IMR-90 (cell line): ENCODE data around the gene R3HDM2. TPM values are rescaled to one million over a fixed set of nuclear protein-coding genes. Genes with fewer than 3 reads are reported as not detected.

ENCODE experiments used
- ATAC-seq: fragments of 200-7000 bp; cut with Tn5 transposase; 2 replicates; pipeline ENCODE4 v1.9.1; 2020; ENCODE audit warnings: low read depth, mild to moderate bottlenecking, moderate library complexity
- BruUV-seq: library from RNA; stranded (reverse); fragments of 400-500 nt; replicated peaks from 2 replicates; lab custom pipeline; 2021; lab: Mats Ljungman, UMichigan
- CTCF ChIA-PET: fragments of 300-600 bp; formaldehyde crosslinking; extraction: SDS; loops from one replicate; lab custom pipeline; 2021; ENCODE audit warnings: antibody characterized with exemption; lab: Yijun Ruan, JAX
- POLR2A ChIA-PET: fragments of 300-600 bp; sonication (Branson Sonifier 250); formaldehyde crosslinking; loops from one replicate; lab custom pipeline; 2022; ENCODE audit warnings: antibody characterized with exemption; ENCODE audit not compliant: unreplicated experiment; lab: Charles Lee
- DNase-seq: peaks from one replicate; pipeline ENCODE4 v3.0.0; 2013
- H2AFZ ChIP-seq: replicated peaks from 2 replicates; pipeline ENCODE3; 2013; ENCODE audit warnings: low read length, mild to moderate bottlenecking; ENCODE audit not compliant: poor library complexity
- H2AK5ac ChIP-seq: 2 replicates; pipeline ENCODE4 v1.6.1; 2013; ENCODE audit warnings: low read depth, low read length, inconsistent platforms
- H2AK9ac ChIP-seq: replicated peaks from 2 replicates; pipeline ENCODE3; 2013; ENCODE audit warnings: mild to moderate bottlenecking, low read depth, low read length, moderate library complexity; ENCODE audit not compliant: poor library complexity
- H2BK120ac ChIP-seq: 2 replicates; pipeline ENCODE4 v1.6.1; 2013; ENCODE audit warnings: low read depth, low read length, inconsistent platforms
- H2BK15ac ChIP-seq: 3 replicates; pipeline ENCODE4 v1.6.1; 2013; ENCODE audit warnings: low read depth, low read length, inconsistent platforms
- H2BK20ac ChIP-seq: 2 replicates; pipeline ENCODE4 v1.6.1; 2013; ENCODE audit warnings: low read depth, mild to moderate bottlenecking, inconsistent platforms, low read length, moderate library complexity
- H2BK5ac ChIP-seq: 2 replicates; pipeline ENCODE4 v1.6.1; 2013; ENCODE audit warnings: mild to moderate bottlenecking, low read depth, low read length, inconsistent platforms; ENCODE audit not compliant: poor library complexity, severe bottlenecking
- H3K14ac ChIP-seq: replicated peaks from 2 replicates; pipeline ENCODE4 v1.6.1; 2013; ENCODE audit warnings: low read depth, low read length, inconsistent platforms
- H3K18ac ChIP-seq: 2 replicates; pipeline ENCODE4 v1.6.1; 2013; ENCODE audit warnings: low read depth, low read length, control low read depth
- H3K23ac ChIP-seq: 2 replicates; pipeline ENCODE4 v1.6.1; 2013; ENCODE audit warnings: low read depth, low read length, inconsistent platforms
- H3K27ac ChIP-seq: 2 replicates; pipeline ENCODE4 v1.5.1; 2013; ENCODE audit warnings: mild to moderate bottlenecking, control low read depth, low read length; ENCODE audit not compliant: insufficient read depth
- H3K27me3 ChIP-seq: 2 replicates; pipeline ENCODE4 v1.6.1; 2013; ENCODE audit warnings: low read length; ENCODE audit not compliant: control insufficient read depth, insufficient read depth
- H3K36me3 ChIP-seq: 2 replicates; pipeline ENCODE4 v1.6.1; 2013; ENCODE audit warnings: low read length, mixed read lengths; ENCODE audit not compliant: control insufficient read depth, insufficient read depth
- H3K4ac ChIP-seq: 2 replicates; pipeline ENCODE4 v1.6.1; 2013; ENCODE audit warnings: low read depth, low read length, inconsistent platforms
- H3K4me1 ChIP-seq: 2 replicates; pipeline ENCODE4 v1.6.1; 2013; ENCODE audit warnings: low read length, mixed read lengths; ENCODE audit not compliant: control insufficient read depth, insufficient read depth
- H3K4me2 ChIP-seq: 2 replicates; pipeline ENCODE4 v1.6.1; 2013; ENCODE audit warnings: low read depth, mild to moderate bottlenecking, control low read depth, low read length, moderate library complexity
- H3K4me3 ChIP-seq: 2 replicates; pipeline ENCODE4 v1.5.1; 2013; ENCODE audit warnings: low read depth, mild to moderate bottlenecking, control low read depth, low read length, moderate library complexity; ENCODE audit not compliant: insufficient read depth
- H3K56ac ChIP-seq: 2 replicates; pipeline ENCODE4 v1.6.1; 2013; ENCODE audit warnings: low read length, inconsistent platforms; ENCODE audit not compliant: insufficient read depth; ENCODE audit errors: extremely low read depth
- H3K79me1 ChIP-seq, 2 experiments: 2 replicates each; pipeline ENCODE4 v1.6.1; 2013; ENCODE audit warnings: low read length in 2 of 2, inconsistent platforms in 1 of 2, low read depth in 1 of 2
- H3K9ac ChIP-seq: 2 replicates; pipeline ENCODE4 v1.6.1; 2013; ENCODE audit warnings: low read depth, low read length, control low read depth
- H3K9me1 ChIP-seq: 2 replicates; pipeline ENCODE4 v1.6.1; 2013; ENCODE audit warnings: low read length, inconsistent platforms; ENCODE audit not compliant: insufficient read depth
- H3K9me3 ChIP-seq: 2 replicates; pipeline ENCODE4 v1.6.1; 2013; ENCODE audit warnings: low read length; ENCODE audit not compliant: control insufficient read depth, insufficient read depth
- H4K20me1 ChIP-seq: 2 replicates; pipeline ENCODE4 v1.6.1; 2013; ENCODE audit warnings: low read length, inconsistent platforms; ENCODE audit not compliant: insufficient read depth
- H4K5ac ChIP-seq: 2 replicates; pipeline ENCODE4 v1.6.1; 2013; ENCODE audit warnings: mild to moderate bottlenecking, low read depth, low read length, control low read depth
- H4K8ac ChIP-seq, 2 experiments: 2 replicates each; pipeline ENCODE4 v1.6.1; 2013; ENCODE audit warnings: low read depth in 2 of 2, low read length in 2 of 2, control low read depth in 1 of 2, inconsistent platforms in 1 of 2
- H4K91ac ChIP-seq: 2 replicates; pipeline ENCODE4 v1.6.1; 2013; ENCODE audit warnings: low read depth, low read length, inconsistent platforms; ENCODE audit not compliant: insufficient read depth
- BHLHE40 ChIP-seq: fragments of 150-350 bp; IDR thresholded peaks from 2 replicates; pipeline ENCODE4 v1.6.1; 2016; ENCODE audit warnings: mild to moderate bottlenecking, low read depth, low read length
- CHD1 ChIP-seq: IDR thresholded peaks from 2 replicates; pipeline ENCODE4 v1.6.1; 2012; ENCODE audit warnings: low read depth, low read length, improper control_type of control experiment
- ELK1 ChIP-seq: fragments of 150-350 bp; IDR thresholded peaks from 2 replicates; pipeline ENCODE4 v1.6.1; 2016; ENCODE audit warnings: low read depth, mild to moderate bottlenecking, low read length, moderate library complexity, borderline replicate concordance
- FOS ChIP-seq: fragments of 150-350 bp; IDR thresholded peaks from 2 replicates; pipeline ENCODE4 v1.6.1; 2016; ENCODE audit warnings: low read depth, low read length
- MAFK ChIP-seq: IDR thresholded peaks from 2 replicates; pipeline ENCODE4 v1.6.1; 2012; ENCODE audit warnings: low read depth, low read length, improper control_type of control experiment
- MAZ ChIP-seq: IDR thresholded peaks from 2 replicates; pipeline ENCODE4 v1.6.1; 2012; ENCODE audit warnings: low read depth, mild to moderate bottlenecking, low read length, improper control_type of control experiment, moderate library complexity, borderline replicate concordance
- MXI1 ChIP-seq: IDR thresholded peaks from 2 replicates; pipeline ENCODE4 v1.6.1; 2012; ENCODE audit warnings: low read depth, mild to moderate bottlenecking, low read length, moderate library complexity, borderline replicate concordance
- NFE2L2 ChIP-seq: fragments of 150-350 bp; IDR thresholded peaks from 2 replicates; pipeline ENCODE4 v1.6.1; 2016; ENCODE audit warnings: low read depth, mild to moderate bottlenecking, low read length
- POLR2A ChIP-seq: IDR thresholded peaks from 2 replicates; pipeline ENCODE4 v1.6.1; 2012; ENCODE audit warnings: mild to moderate bottlenecking, low read depth, low read length
- RCOR1 ChIP-seq: IDR thresholded peaks from 2 replicates; pipeline ENCODE4 v1.6.1; 2012; ENCODE audit warnings: mild to moderate bottlenecking, low read length, improper control_type of control experiment; ENCODE audit not compliant: insufficient replicate concordance
- RFX5 ChIP-seq: IDR thresholded peaks from 2 replicates; pipeline ENCODE4 v1.8.0; 2012; ENCODE audit warnings: low read depth, mild to moderate bottlenecking, low read length, moderate library complexity
- SMC3 ChIP-seq: fragments of 150-350 bp; IDR thresholded peaks from 2 replicates; pipeline ENCODE4 v1.6.1; 2016; ENCODE audit warnings: low read depth, mild to moderate bottlenecking, antibody characterized with exemption, low read length, moderate library complexity
- USF2 ChIP-seq: fragments of 150-350 bp; IDR thresholded peaks from 2 replicates; pipeline ENCODE4 v1.6.1; 2017; ENCODE audit warnings: mild to moderate bottlenecking, antibody characterized with exemption, low read length, low read depth
- WGBS, 2 experiments: methylation state at CpG; one replicate each; pipeline versions ENCODE4 v1.1.5 to v1.1.7; 2013; ENCODE audit warnings: missing lambda C conversion rate in 2 of 2; ENCODE audit not compliant: insufficient read length in 1 of 2; ENCODE audit errors: extremely low coverage in 2 of 2; 5-methylcytosine and 5-hydroxymethylcytosine counted together
- dilution Hi-C: fragments of 300-500 bp; cut with HindIII; formaldehyde crosslinking; loops from one replicate; pipeline ENCODE4 v1.14.3; 2018; ENCODE audit warnings: low sequenced_read_pairs; ENCODE audit not compliant: unreplicated experiment
- in situ Hi-C: fragments of 300-500 bp; cut with MboI; formaldehyde crosslinking; loops from 3 replicates; pipeline ENCODE4 v1.14.3; 2019; ENCODE audit warnings: low sequenced_read_pairs, inconsistent platforms, mixed read lengths
- intact Hi-C: fragments of 100-400 bp; cut with micrococcal nuclease; formaldehyde crosslinking; loops from 2 replicates; pipeline ENCODE4 v1.10.0; 2022
- polyA plus RNA-seq, 3 experiments: library from polyadenylated mRNA; depleted of rRNA; stranded (reverse); fragments of >200 nt; gene quantifications; 2 replicates each; pipeline ENCODE4 v1.2.3, GENCODE V29; 2012; ENCODE audit warnings: low replicate concordance in 1 of 3
- total RNA-seq: library from RNA; depleted of rRNA; stranded (reverse); fragments of >200 nt; gene quantifications from 2 replicates; pipeline ENCODE4 v1.2.3, GENCODE V29; 2012

The R3HDM2 gene
- total and polyA plus RNA-seq, 2 of the 4 experiments (the other 2 are of a cell fraction), result 7.5 to 28.4 TPM

GRCh38 chr12:57272337-57273151 lies 158.3 kb downstream of the R3HDM2 start:
- CTCF ChIA-PET, result interaction anchor here (1.0 to 1.3 kb wide), 2 partner anchors 13 to 180 kb away, joined by 4 read pairs; no protein-coding TSS in a partner anchor
- H3K27me3 ChIP-seq, result no peaks in the 10 kb centered on the region
- H2AK9ac ChIP-seq, result no peak overlapping the region

More at GRCh38 chr12:57272337-57273151, 158.3 kb downstream of the R3HDM2 start:
- peaks cover 5% of the 10 kb centered on the region; the same call in 1 of the 2 replicates for H3K4me1 ChIP-seq
- H4K91ac ChIP-seq, result no peak overlapping the region
- H3K4me2 ChIP-seq, result no peak overlapping the region
- no peak overlapping the region for H2BK120ac ChIP-seq
- H3K4ac ChIP-seq, result no peak overlapping the region
- no TSS peak for BruUV-seq
- POLR2A ChIA-PET, result no interaction called here
- no peak overlapping the region for H2BK15ac ChIP-seq
- ATAC-seq (peak; percentile 74), DNase-seq (peak; percentile 45)
- intact Hi-C loops, result no loop called here
- TF ChIP-seq USF2, result no peak
- no peak for TF ChIP-seq MXI1
- TF ChIP-seq BHLHE40, result no peak
- no peak for TF ChIP-seq RFX5
- no peak for TF ChIP-seq MAFK
- no peak for TF ChIP-seq NFE2L2
- no peak for TF ChIP-seq SMC3
- TF ChIP-seq ELK1, result no peak
- TF ChIP-seq RCOR1, result no peak
- TF ChIP-seq MAZ, result no peak
- no peak for TF ChIP-seq CHD1
- TF ChIP-seq POLR2A, result no peak
- no peak for TF ChIP-seq FOS
- no peak overlapping the region for H3K56ac ChIP-seq
- H4K5ac ChIP-seq, result no peak overlapping the region
- no peak overlapping the region for H3K9ac ChIP-seq
- no peaks in the 10 kb centered on the region for H3K9me3 ChIP-seq
- H3K23ac ChIP-seq, result no peak overlapping the region; the same call in 1 of the 2 replicates
- H4K20me1 ChIP-seq, result 0 out of 2 replicates have a peak, but pooled peaks cover 5% of the 10 kb centered on the region
- H3K27ac ChIP-seq, result no peak overlapping the region
- no peak overlapping the region for H2AK5ac ChIP-seq
- no CpG with 5 or more reads among the region's 7 CpGs for WGBS, 2 experiments
- no peak overlapping the region; a peak in 1 of 4 replicates for H4K8ac ChIP-seq
- no peak overlapping the region for H2BK5ac ChIP-seq
- H2BK20ac ChIP-seq, result no peak overlapping the region
- in situ Hi-C loops, result no loop called here
- 0 out of 2 replicates have a peak overlapping the region, but pooled peaks have one; percentile 19 for H3K14ac ChIP-seq
- 0 out of 4 replicates have a peak, but pooled peaks cover 0 to 7% of the 10 kb centered on the region in 2 experiments for H3K79me1 ChIP-seq
- no peak overlapping the region for H3K4me3 ChIP-seq
- no peak overlapping the region for H3K18ac ChIP-seq
- dilution Hi-C loops, result no loop called here
- H3K9me1 ChIP-seq, result peaks cover 4% of the 10 kb centered on the region; the same call in 1 of the 2 replicates
- no peak overlapping the region for H2AFZ ChIP-seq
- H3K36me3 ChIP-seq, result peaks cover 21% of the 10 kb centered on the region
